ENCODE results near the gene TOMM22. TPM values are rescaled to one million over a fixed set of nuclear protein-coding genes. Genes with fewer than 3 reads are reported as not detected.

Gene TOMM22
- total and polyA plus RNA-seq, 7 donors = 39.5 to 125 (median 69.1) TPM

GRCh38 chr22:38694049-38694448, 12.3 kb downstream of the TOMM22 start:
- H3K9me3 ChIP-seq = no peaks in the 10 kb centered on the region
- no peak overlapping the region for H3K27ac ChIP-seq
- no peak for DNase-seq
- no peak for ATAC-seq
- peaks cover 4 to 65% of the 10 kb centered on the region in 2 donors for H3K36me3 ChIP-seq (ENCODE audit: insufficient read depth in 1 of 2, low read depth in 1 of 2)
- no peak for TF ChIP-seq CTCF (IDR thresholded peaks at IDR 0.05)
- no peak overlapping the region for H3K4me3 ChIP-seq
- WGBS, 3 donors = 85 to 92% (median 85%) methylated on average over 2 of the region's 2 CpGs
- H3K27me3 ChIP-seq (ENCODE audit: insufficient read depth in 3 of 3, low read length in 2 of 3) = no peaks in the 10 kb centered on the region
- H3K4me1 ChIP-seq = peaks cover 28% of the 10 kb centered on the region
- intact Hi-C loops (cut with DNase I) = no loop called here

GRCh38 chr22:38694940-38695339, 13.2 kb downstream of the TOMM22 start:
- 74 to 89% (median 81%) methylated on average over 3 of the region's 3 CpGs for WGBS, 3 donors
- no peak for ATAC-seq
- no peak for TF ChIP-seq CTCF (IDR thresholded peaks at IDR 0.05)
- no peak overlapping the region for H3K27ac ChIP-seq
- peaks cover 37% of the 10 kb centered on the region for H3K4me1 ChIP-seq
- no peaks in the 10 kb centered on the region for H3K27me3 ChIP-seq (ENCODE audit: insufficient read depth in 3 of 3, low read length in 2 of 3)
- peaks cover 4 to 58% of the 10 kb centered on the region in 2 donors for H3K36me3 ChIP-seq (ENCODE audit: insufficient read depth in 1 of 2, low read depth in 1 of 2)
- no peak overlapping the region for H3K4me3 ChIP-seq
- no peak for DNase-seq
- H3K9me3 ChIP-seq = no peaks in the 10 kb centered on the region
- intact Hi-C loops (cut with DNase I) = no loop called here

GRCh38 chr22:38696606-38697424, 15.1 kb downstream of the TOMM22 start:
- intact Hi-C loops (cut with DNase I) = no loop called here
- Histone ChIP-seq H3K4me1 (peaks cover 44% of the 10 kb centered on the region), H3K27ac (peak overlapping the region; percentile 58), H3K9me3 (no peaks in the 10 kb centered on the region), H3K4me3 (peak overlapping the region; percentile 94), H3K27me3 (ENCODE audit: insufficient read depth in 3 of 3, low read length in 2 of 3) (no peaks in the 10 kb centered on the region), H3K36me3 (ENCODE audit: insufficient read depth in 1 of 2, low read depth in 1 of 2) (peaks cover 4 to 40% of the 10 kb centered on the region in 2 donors)
- ATAC-seq (no peak), DNase-seq (no peak)
- 52 to 62% (median 56%) methylated on average over 3 of the region's 3 CpGs for WGBS, 3 donors
- no peak for TF ChIP-seq CTCF (IDR thresholded peaks at IDR 0.05)

- no peaks in the 10 kb centered on the region for H3K27me3 ChIP-seq (ENCODE audit: insufficient read depth in 3 of 3, low read length in 2 of 3)
- DNase-seq (no peak), ATAC-seq (no peak)
- H3K27ac ChIP-seq = peak overlapping the region; percentile 60
- peak overlapping the region; percentile 94 for H3K4me3 ChIP-seq
- H3K4me1 ChIP-seq = peaks cover 44% of the 10 kb centered on the region
- intact Hi-C loops (cut with DNase I) = no loop called here
- H3K9me3 ChIP-seq = no peaks in the 10 kb centered on the region
- peaks cover 4 to 32% of the 10 kb centered on the region in 2 donors for H3K36me3 ChIP-seq (ENCODE audit: insufficient read depth in 1 of 2, low read depth in 1 of 2)
- WGBS, 3 donors = 65 to 69% (median 65%) methylated on average over 8 of the region's 8 CpGs
- no peak for TF ChIP-seq CTCF (IDR thresholded peaks at IDR 0.05)
Measured at GRCh38 chr22:38697425-38698089, 15.8 kb downstream of the TOMM22 start.

Data from psoas muscle (tissue), 8 donors.